C4-2B (cell line): ENCODE results near the gene CNPY3.

Source experiments
- CTCF ChIP-seq: fragments of 450-650 bp; conservative IDR thresholded peaks from 2 replicates; pipeline ENCODE4 v1.5.1; 2017; ENCODE audit warnings: mild to moderate bottlenecking
- ZFX ChIP-seq: fragments of 450-650 bp; IDR thresholded peaks from 2 replicates; pipeline ENCODE4 v1.6.1; 2017

DNA sequence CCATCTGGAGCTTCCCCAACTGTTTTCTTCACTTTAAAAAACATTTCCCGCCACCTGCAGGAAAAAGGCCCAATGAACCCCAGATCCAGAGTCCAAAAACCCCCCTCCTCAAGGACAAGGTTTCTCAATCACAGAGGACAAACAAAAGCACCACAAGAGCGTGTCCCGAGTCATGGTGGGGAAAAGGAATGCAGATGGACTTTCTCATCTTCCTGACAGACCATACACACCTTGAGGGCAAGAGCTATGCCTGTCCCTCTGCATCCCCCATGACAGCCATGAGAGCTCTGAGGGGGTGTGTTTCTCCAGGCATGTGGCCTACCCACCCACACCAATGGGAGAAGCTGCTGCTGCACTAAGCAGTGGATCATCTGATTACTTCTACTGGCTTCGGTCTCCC is 40.7 kb downstream of the CNPY3 start:
- no peak for TF ChIP-seq CTCF
- no peak for TF ChIP-seq ZFX
